CD14-positive monocyte (primary cell): ENCODE results near the gene SGO2. TPM values are rescaled to one million over a fixed set of nuclear protein-coding genes. Genes with fewer than 3 reads are reported as not detected.

Source experiments
- DNase-seq, 3 donors: peaks; one replicate each; pipeline ENCODE4 v3.0.0-alpha.2; 2011 to 2022
- H2AFZ ChIP-seq: 2 replicates; pipeline ENCODE4 v1.6.0; 2012; ENCODE audit warnings: mild to moderate bottlenecking, low read depth, low read length, inconsistent platforms; ENCODE audit not compliant: insufficient read depth, poor library complexity, severe bottlenecking
- H3K27ac ChIP-seq, 2 donors: 1 replicate in 1 of 2; 2 replicates in 1 of 2; pipeline ENCODE4 v1.5.1; 2012 to 2013; ENCODE audit warnings: low read length in 2 of 2, control low read depth in 1 of 2, inconsistent platforms in 1 of 2, low read depth in 1 of 2, mild to moderate bottlenecking in 1 of 2
- H3K27me3 ChIP-seq, 2 donors: one replicate each; pipeline versions ENCODE4 v1.6.0 to v1.6.1; 2011 to 2013; ENCODE audit warnings: low read length in 2 of 2; ENCODE audit not compliant: control insufficient read depth in 2 of 2, insufficient read depth in 2 of 2
- H3K36me3 ChIP-seq, 2 donors: replicated peaks in 1 of 2; 1 replicate in 1 of 2; 2 replicates in 1 of 2; pipeline versions ENCODE4 v1.5.1 to v1.6.1; 2012 to 2013; ENCODE audit warnings: low read length in 2 of 2, control low read depth in 1 of 2, inconsistent platforms in 1 of 2, mild to moderate bottlenecking in 1 of 2; ENCODE audit not compliant: insufficient read depth in 2 of 2, control insufficient read depth in 1 of 2
- H3K4me1 ChIP-seq, 2 donors: 1 replicate in 1 of 2; 2 replicates in 1 of 2; pipeline versions ENCODE4 v1.5.1 to v1.6.1; 2012 to 2013; ENCODE audit warnings: low read length in 2 of 2, control low read depth in 1 of 2, inconsistent platforms in 1 of 2, mild to moderate bottlenecking in 1 of 2, moderate library complexity in 1 of 2; ENCODE audit not compliant: insufficient read depth in 2 of 2, control insufficient read depth in 1 of 2
- H3K4me2 ChIP-seq: replicated peaks from 2 replicates; pipeline ENCODE3; 2012; ENCODE audit warnings: low read length, moderate library complexity, mild to moderate bottlenecking; ENCODE audit not compliant: poor library complexity, severe bottlenecking; ENCODE audit errors: extremely low read depth
- H3K4me3 ChIP-seq, 3 experiments: fragments of 200-600 bp in 1 of 3; sonication (generic) in 1 of 3; replicated peaks in 1 of 3; 1 replicate in 2 of 3; 2 replicates in 1 of 3; pipeline ENCODE4 v1.5.1; 2011 to 2013; ENCODE audit warnings: low read length in 3 of 3, mild to moderate bottlenecking in 3 of 3, control low read depth in 2 of 3, low read depth in 2 of 3, inconsistent platforms in 1 of 3, moderate library complexity in 1 of 3
- H3K79me2 ChIP-seq: 2 replicates; pipeline ENCODE4 v1.6.0; 2012; ENCODE audit warnings: mild to moderate bottlenecking, control low read depth, inconsistent platforms, low read length, moderate library complexity; ENCODE audit not compliant: insufficient read depth
- H3K9ac ChIP-seq: 2 replicates; pipeline ENCODE4 v1.6.0; 2017; ENCODE audit warnings: low read length, mild to moderate bottlenecking; ENCODE audit not compliant: insufficient read depth, poor library complexity, severe bottlenecking
- H3K9me3 ChIP-seq, 2 donors: replicated peaks in 1 of 2; 1 replicate in 1 of 2; 2 replicates in 1 of 2; pipeline versions ENCODE4 v1.5.1 to v1.6.1; 2012 to 2013; ENCODE audit warnings: low read length in 2 of 2, control low read depth in 1 of 2; ENCODE audit not compliant: control insufficient read depth in 1 of 2, insufficient read depth in 1 of 2
- H4K20me1 ChIP-seq: 2 replicates; pipeline ENCODE4 v1.6.0; 2012; ENCODE audit warnings: mild to moderate bottlenecking, low read length, control low read depth, moderate library complexity; ENCODE audit not compliant: insufficient read depth
- H3K27ac Mint-ChIP-seq, 7 donors: one replicate each; pipeline ENCODE4 v1.8.0; 2020; ENCODE audit warnings: mild to moderate bottlenecking in 7 of 7, mixed read lengths in 7 of 7, moderate library complexity in 6 of 7, inconsistent platforms in 2 of 7
- H3K27me3 Mint-ChIP-seq, 3 donors: one replicate each; pipeline ENCODE4 v1.8.0; 2021 to 2022; ENCODE audit warnings: low read depth in 3 of 3, mild to moderate bottlenecking in 3 of 3, mixed read lengths in 3 of 3, moderate library complexity in 3 of 3, inconsistent platforms in 1 of 3
- H3K36me3 Mint-ChIP-seq, 2 donors: one replicate each; pipeline ENCODE4 v1.8.0; 2020; ENCODE audit warnings: mixed read lengths in 2 of 2, inconsistent platforms in 1 of 2, mild to moderate bottlenecking in 1 of 2
- H3K4me1 Mint-ChIP-seq: one replicate; pipeline ENCODE4 v1.8.0; 2020; ENCODE audit warnings: mild to moderate bottlenecking, mixed read lengths
- H3K4me3 Mint-ChIP-seq, 2 donors: one replicate each; pipeline ENCODE4 v1.8.0; 2020; ENCODE audit warnings: mild to moderate bottlenecking in 2 of 2, mixed read lengths in 2 of 2, moderate library complexity in 1 of 2
- H3K9me3 Mint-ChIP-seq, 7 donors: one replicate each; pipeline ENCODE4 v1.8.0; 2020 to 2022; ENCODE audit warnings: mixed read lengths in 7 of 7, mild to moderate bottlenecking in 6 of 7, moderate library complexity in 6 of 7, inconsistent platforms in 2 of 7
- CTCF ChIP-seq: fragments of 200-600 bp; IDR thresholded peaks from one replicate; pipeline ENCODE4 v1.8.0; 2022; ENCODE audit warnings: antibody characterized with exemption, mild to moderate bottlenecking
- WGBS: methylation state at CpG from one replicate; pipeline ENCODE4 v1.1.5; 2013; ENCODE audit warnings: missing lambda C conversion rate; ENCODE audit not compliant: insufficient coverage; 5-methylcytosine and 5-hydroxymethylcytosine counted together
- intact Hi-C, 2 donors: fragments of 100-400 bp; cut with micrococcal nuclease; formaldehyde crosslinking; loops; one replicate each; pipeline versions ENCODE4 v1.15.0 to v1.15.1; 2023
- polyA plus RNA-seq, 3 donors: library from polyadenylated mRNA; depleted of rRNA in 1 of 3; unstranded in 2 of 3; stranded (reverse) in 1 of 3; fragments of 300-500 nt in 2 of 3; fragments of >200 nt in 1 of 3; fragmentation: Illumina TruSeq in 2 of 3; gene quantifications; 1 replicate in 2 of 3; 2 replicates in 1 of 3; pipeline ENCODE4 v1.2.3, GENCODE V29; 2012 to 2021

Gene SGO2
- polyA plus RNA-seq, 3 donors, result 0.49 to 1.5 (median 1.4) TPM

DNA sequence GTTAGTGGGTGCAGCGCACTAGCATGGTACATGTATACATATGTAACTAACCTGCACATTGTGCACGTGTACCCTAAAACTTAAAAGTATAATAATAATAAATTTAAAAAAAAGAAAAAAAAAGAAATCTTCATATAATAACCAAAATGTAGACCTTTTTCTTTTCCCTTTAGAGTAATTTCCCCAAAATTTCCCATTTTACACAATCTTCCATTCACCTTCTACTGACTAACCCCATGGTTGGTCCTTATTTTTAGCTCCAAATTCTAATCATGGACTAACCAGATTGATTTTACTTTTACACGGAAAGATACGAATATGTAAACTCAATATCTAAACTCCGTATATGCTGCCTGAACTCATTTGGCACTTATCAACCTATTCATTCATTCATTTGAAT lies 23.8 kb upstream of the SGO2 start:
- Histone ChIP-seq H3K27ac (no peak overlapping the region), H3K79me2 (peaks cover 5% of the 10 kb centered on the region), H3K27me3 (no peaks in the 10 kb centered on the region), H2AFZ (no peak overlapping the region), H3K4me1 (no peaks in the 10 kb centered on the region), H3K36me3 (peaks cover 42 to 57% of the 10 kb centered on the region in 2 donors), H3K4me3 (no peak overlapping the region), H3K9ac (no peak overlapping the region), H3K9me3 (no peaks in the 10 kb centered on the region), H4K20me1 (no peaks in the 10 kb centered on the region), H3K4me2 (no peak overlapping the region)
- TF ChIP-seq CTCF, result no peak
- no peak for DNase-seq
- peaks cover 0 to 4% (median 0%) of the 10 kb centered on the region in 7 donors for H3K9me3 Mint-ChIP-seq
- no peak overlapping the region for H3K4me3 Mint-ChIP-seq
- H3K36me3 Mint-ChIP-seq, result peaks cover 33 to 50% of the 10 kb centered on the region in 2 donors
- 100% methylated on average over 2 of the region's 5 CpGs for WGBS
- peaks cover 4% of the 10 kb centered on the region for H3K4me1 Mint-ChIP-seq
- no peak overlapping the region for H3K27ac Mint-ChIP-seq
- no peaks in the 10 kb centered on the region for H3K27me3 Mint-ChIP-seq
- intact Hi-C loops, result no loop called here

GRCh38 chr2:200506679-200507078 lies 19.3 kb upstream of the SGO2 start:
- no peak overlapping the region for H3K9ac ChIP-seq
- no peak overlapping the region for H3K4me3 Mint-ChIP-seq
- peaks cover 16% of the 10 kb centered on the region for H3K4me1 Mint-ChIP-seq
- no peak overlapping the region for H3K4me3 ChIP-seq
- H3K27ac ChIP-seq, result no peak overlapping the region
- H3K9me3 Mint-ChIP-seq, result peaks cover 0 to 2% (median 0%) of the 10 kb centered on the region in 7 donors
- peaks cover 18 to 30% of the 10 kb centered on the region in 2 donors for H3K36me3 Mint-ChIP-seq
- no peak overlapping the region for H2AFZ ChIP-seq
- H3K27me3 ChIP-seq, result no peaks in the 10 kb centered on the region
- intact Hi-C loops, result no loop called here
- TF ChIP-seq CTCF, result no peak
- peaks cover 13 to 17% of the 10 kb centered on the region in 2 donors for H3K4me1 ChIP-seq
- DNase-seq, result no peak
- H3K36me3 ChIP-seq, result peaks cover 23 to 40% of the 10 kb centered on the region in 2 donors
- no peak overlapping the region for H3K4me2 ChIP-seq
- H3K27ac Mint-ChIP-seq, result no peak overlapping the region
- H3K79me2 ChIP-seq, result peaks cover 13% of the 10 kb centered on the region
- H3K9me3 ChIP-seq, result no peaks in the 10 kb centered on the region
- WGBS, result 98% methylated on average over 6 of the region's 9 CpGs
- no peaks in the 10 kb centered on the region for H4K20me1 ChIP-seq
- no peaks in the 10 kb centered on the region for H3K27me3 Mint-ChIP-seq
